HCT116 (cell line): ENCODE results near the gene CPED1. TPM values are rescaled to one million over a fixed set of nuclear protein-coding genes. Genes with fewer than 3 reads are reported as not detected.

Source experiments
- ATAC-seq: fragments of 200-7000 bp; cut with Tn5 transposase; 2 replicates; pipeline ENCODE4 v1.9.1; 2020; ENCODE audit warnings: mild to moderate bottlenecking, moderate library complexity
- BruUV-seq: library from RNA; stranded (reverse); fragments of 400-500 nt; replicated peaks from 2 replicates; lab custom pipeline; 2021; lab: Mats Ljungman, UMichigan
- CTCF ChIA-PET: fragments of 300-600 bp; sonication (Branson Sonifier 250); formaldehyde crosslinking; loops from one replicate; lab custom pipeline; 2021; ENCODE audit warnings: antibody characterized with exemption; lab: Charles Lee
- POLR2A ChIA-PET: fragments of 300-600, 350-600 bp; sonication (Branson Sonifier 250); formaldehyde crosslinking; loops from one replicate; lab custom pipeline; 2021; ENCODE audit warnings: antibody characterized with exemption; lab: Charles Lee
- RAD21 ChIA-PET, 2 experiments: fragments of 300-600 bp; sonication (Branson Sonifier 250); formaldehyde crosslinking; loops; one replicate each; lab custom pipeline; 2023; ENCODE audit warnings: low total read pairs in 2 of 2; ENCODE audit not compliant: uncharacterized antibody in 2 of 2, unreplicated experiment in 2 of 2, low non-redundant PET in 1 of 2; lab: Charles Lee
- DNase-seq: peaks from one replicate; pipeline ENCODE4 v3.0.0-alpha.2; 2010; ENCODE audit warnings: low read depth, low spot score
- H2AFZ ChIP-seq: fragments of 200-600 bp; shearing (Covaris generic), sonication (generic); 2 replicates; pipeline ENCODE4 v1.6.1; 2017; ENCODE audit warnings: low read depth, mixed run types, mixed read lengths, antibody characterized with exemption, low read length; ENCODE audit not compliant: poor library complexity, severe bottlenecking
- H3K27ac ChIP-seq: 2 replicates; pipeline ENCODE4 v1.5.1; 2012; ENCODE audit warnings: low read depth, low read length
- H3K27me3 ChIP-seq: fragments of 200-600 bp; sonication (generic); 2 replicates; pipeline ENCODE4 v1.6.1; 2016; ENCODE audit warnings: mixed run types, low read length, mixed read lengths; ENCODE audit not compliant: insufficient read depth
- H3K36me3 ChIP-seq, 2 experiments: fragments of 200-500 bp in 1 of 2; fragments of 200-600 bp in 1 of 2; sonication (Bioruptor generic) in 1 of 2; sonication (generic) in 1 of 2; 2 replicates each; pipeline versions ENCODE4 v1.5.1 to v1.6.1; 2014 to 2016; ENCODE audit warnings: low read length in 2 of 2, inconsistent platforms in 1 of 2, mixed read lengths in 1 of 2, mixed run types in 1 of 2; ENCODE audit not compliant: insufficient read depth in 2 of 2, control insufficient read depth in 1 of 2
- H3K4me1 ChIP-seq, 2 experiments: fragments of 200-600 bp in 1 of 2; sonication (generic) in 1 of 2; 2 replicates each; pipeline versions ENCODE4 v1.5.1 to v1.6.1; 2012 to 2017; ENCODE audit warnings: low read length in 2 of 2, inconsistent platforms in 1 of 2, mild to moderate bottlenecking in 1 of 2, mixed read lengths in 1 of 2, mixed run types in 1 of 2, moderate library complexity in 1 of 2; ENCODE audit not compliant: insufficient read depth in 2 of 2, control insufficient read depth in 1 of 2
- H3K4me2 ChIP-seq: fragments of 200-600 bp; sonication (generic); 2 replicates; pipeline ENCODE4 v1.6.1; 2017; ENCODE audit warnings: mixed run types, low read length, mixed read lengths
- H3K4me3 ChIP-seq, 2 experiments: fragments of 200-600 bp in 1 of 2; sonication (generic) in 1 of 2; replicated peaks in 1 of 2; 2 replicates each; pipeline ENCODE4 v1.5.1; 2011 to 2016; ENCODE audit warnings: low read length in 2 of 2, control low read depth in 1 of 2, low read depth in 1 of 2, mild to moderate bottlenecking in 1 of 2, mixed read lengths in 1 of 2, mixed run types in 1 of 2
- H3K79me2 ChIP-seq: fragments of 200-600 bp; sonication (generic); 2 replicates; pipeline ENCODE4 v1.6.1; 2017; ENCODE audit warnings: mild to moderate bottlenecking, mixed run types, low read length, moderate library complexity, mixed read lengths; ENCODE audit not compliant: insufficient read depth
- H3K9ac ChIP-seq: fragments of 200-600 bp; sonication (generic); 2 replicates; pipeline ENCODE4 v1.6.1; 2016; ENCODE audit warnings: low read length, mixed read lengths
- H3K9me2 ChIP-seq: fragments of 200-600 bp; sonication (generic), shearing (Covaris generic); 2 replicates; pipeline ENCODE4 v1.6.1; 2017; ENCODE audit warnings: mixed run types, mild to moderate bottlenecking, moderate library complexity; ENCODE audit not compliant: insufficient read depth
- H3K9me3 ChIP-seq, 2 experiments: fragments of 200-500 bp in 1 of 2; fragments of 200-600 bp in 1 of 2; sonication (Bioruptor generic) in 1 of 2; sonication (generic) in 1 of 2; 2 replicates each; pipeline ENCODE4 v1.6.1; 2014 to 2017; ENCODE audit warnings: low read length in 2 of 2, mixed read lengths in 2 of 2, inconsistent platforms in 1 of 2, low read depth in 1 of 2, mild to moderate bottlenecking in 1 of 2, mixed run types in 1 of 2, moderate library complexity in 1 of 2; ENCODE audit not compliant: control insufficient read depth in 1 of 2, insufficient read depth in 1 of 2
- H4K20me1 ChIP-seq: fragments of 200-600 bp; sonication (generic), shearing (Covaris generic); 2 replicates; pipeline ENCODE4 v1.6.1; 2017; ENCODE audit warnings: mixed run types, mild to moderate bottlenecking, moderate library complexity; ENCODE audit not compliant: insufficient read depth
- CEBPB ChIP-seq: IDR thresholded peaks from 2 replicates; pipeline ENCODE4 v1.6.1; 2012; ENCODE audit warnings: low read depth
- CTCF ChIP-seq, 3 experiments: fragments of 200-600 bp in 1 of 3; sonication (generic) in 1 of 3; IDR thresholded peaks in 2 of 3; conservative IDR thresholded peaks in 1 of 3; 2 replicates each; pipeline ENCODE4 v1.5.1; 2012 to 2017; ENCODE audit warnings: low read depth in 2 of 3, low read length in 2 of 3, antibody characterized with exemption in 1 of 3, borderline replicate concordance in 1 of 3, control low read depth in 1 of 3, mild to moderate bottlenecking in 1 of 3, mixed read lengths in 1 of 3, mixed run types in 1 of 3, moderate library complexity in 1 of 3; ENCODE audit not compliant: insufficient read depth in 1 of 3
- EZH2 ChIP-seq: fragments of 200-600 bp; sonication (generic); IDR thresholded peaks from 2 replicates; pipeline ENCODE4 v1.6.1; 2017; ENCODE audit warnings: antibody characterized with exemption, mixed run types
- POLR2AphosphoS5 ChIP-seq: IDR thresholded peaks from 2 replicates; pipeline ENCODE4 v1.6.1; 2011; ENCODE audit warnings: mild to moderate bottlenecking, low read depth, low read length, moderate library complexity
- REST ChIP-seq: IDR thresholded peaks from 2 replicates; pipeline ENCODE4 v1.6.1; 2012; ENCODE audit warnings: low read depth
- intact Hi-C: fragments of 100-400 bp; cut with micrococcal nuclease; formaldehyde crosslinking; loops from 2 replicates; pipeline ENCODE4 v1.10.0; 2022
- total RNA-seq: library from RNA; stranded (reverse); gene quantifications from one replicate; pipeline ENCODE4 v1.2.1, GENCODE V29; 2021; ENCODE audit not compliant: unreplicated experiment

The CPED1 gene
- total RNA-seq, 1 experiment from 2014 or later, result 1.2 TPM

- ChIA-PET POLR2A (interaction anchor here (1.5 kb wide), 1 partner anchor 9 kb away, joined by 3 read pairs; no protein-coding TSS in a partner anchor), RAD21 (no interaction called here), CTCF (no interaction called here)
- Histone ChIP-seq H2AFZ (no peak overlapping the region), H3K27ac (peak overlapping the region; percentile 81), H3K27me3 (no peaks in the 10 kb centered on the region), H3K4me3 (peak overlapping the region in 1 of 2 experiments; percentile 37; a peak in 1 of 4 replicates), H3K79me2 (no peaks in the 10 kb centered on the region), H3K9ac (peak overlapping the region; percentile 55), H3K4me2 (peak overlapping the region; percentile 72), H3K36me3 (peaks cover 0 to 5% of the 10 kb centered on the region in 2 experiments; a peak in 2 of 4 replicates), H3K4me1 (peaks cover 48 to 67% of the 10 kb centered on the region in 2 experiments), H3K9me2 (no peaks in the 10 kb centered on the region), H4K20me1 (no peaks in the 10 kb centered on the region), H3K9me3 (0 out of 4 replicates have a peak, but pooled peaks cover 0 to 2% of the 10 kb centered on the region in 2 experiments)
- TF ChIP-seq POLR2AphosphoS5 (no peak), EZH2 (no peak), CTCF (IDR thresholded peaks at IDR 0.05 in 2 of 3, conservative IDR thresholded peaks at IDR 0.05 in 1 of 3; ENCODE audit: borderline replicate concordance in 1 of 3, insufficient read depth in 1 of 3, low read depth in 2 of 3, low read length in 2 of 3) (no peak), REST (no peak), CEBPB (no peak)
- intact Hi-C loops, result no loop called here
- no peak for ATAC-seq
- no TSS peak for BruUV-seq
- DNase-seq, result no peak
Measured at GRCh38 chr7:121279060-121279620, 290.6 kb downstream of the CPED1 start.
